Left ventricle myocardium inferior (tissue), 1 donor: ENCODE results near the gene RBMS1. TPM values are rescaled to one million over a fixed set of nuclear protein-coding genes. Genes with fewer than 3 reads are reported as not detected.
"Not testable (repeated sequence)": the region's sequence is repeated elsewhere in the genome, so short reads cannot be mapped to it uniquely, and the experiment has no call there.

ENCODE experiments used
- DNase-seq: peaks from one replicate; pipeline ENCODE4 v3.0.0-alpha.2; 2020
- H3K27ac ChIP-seq: fragments of 200-600 bp; replicated peaks from 2 replicates; pipeline ENCODE4 v1.8.0; 2021
- H3K27me3 ChIP-seq: fragments of 200-600 bp; 2 replicates; pipeline ENCODE4 v1.8.0; 2021; ENCODE audit warnings: low read depth
- H3K36me3 ChIP-seq: fragments of 200-600 bp; 2 replicates; pipeline ENCODE4 v1.8.0; 2021
- H3K4me1 ChIP-seq: fragments of 200-600 bp; 2 replicates; pipeline ENCODE4 v1.8.0; 2021
- H3K4me3 ChIP-seq: fragments of 200-600 bp; 2 replicates; pipeline ENCODE4 v1.8.0; 2021; ENCODE audit warnings: mild to moderate bottlenecking, moderate library complexity
- H3K9me3 ChIP-seq: fragments of 200-600 bp; replicated peaks from 2 replicates; pipeline ENCODE4 v1.8.0; 2021
- intact Hi-C: fragments of 100-400 bp; cut with micrococcal nuclease; formaldehyde crosslinking; loops from one replicate; pipeline ENCODE4 v1.11.0; 2022
- total RNA-seq: library from RNA; stranded (reverse); fragmentation: NEBNext Ultra II Directional; extraction: Animal tissue kit (Norgen Biotek cat#: 25700); gene quantifications from one replicate; pipeline ENCODE4 v1.2.1, GENCODE V29; 2021
- TF ChIP-seq, protein P1 (sequence below): fragments of 200-600 bp; IDR thresholded peaks from 2 replicates; pipeline ENCODE4 v1.8.0; 2021; ENCODE audit warnings: antibody characterized with exemption, mild to moderate bottlenecking, borderline replicate concordance
- donor health status: DM: no; HTN: yes; CAD: no; lungs with severe emphysema.

Gene RBMS1
- total RNA-seq, 1 donor from 2014 or later, result 56.2 TPM

DNA sequence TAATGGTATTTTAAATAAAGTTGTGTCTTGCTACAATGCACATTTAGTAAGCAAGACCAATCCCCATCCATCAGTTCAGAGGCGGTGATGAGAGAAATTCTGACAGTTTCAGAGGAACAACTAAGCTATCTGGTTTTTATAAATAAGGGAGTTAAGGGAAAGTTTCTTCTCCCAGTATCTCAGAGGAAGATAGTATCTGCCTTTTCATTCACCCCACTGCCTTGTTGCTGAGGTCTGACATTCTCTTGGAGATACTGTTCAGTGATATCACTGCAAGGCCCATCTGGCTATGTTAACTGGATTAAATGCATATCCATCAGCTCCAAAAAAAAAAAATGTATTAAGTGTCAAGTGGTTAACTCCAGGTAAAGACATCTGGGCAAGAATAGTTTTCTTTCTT lies 47.9 kb downstream of the RBMS1 start:
- Histone ChIP-seq H3K9me3 (peaks cover 8% of the 10 kb centered on the region), H3K27ac (no peak overlapping the region), H3K4me1 (peaks cover 41% of the 10 kb centered on the region), H3K27me3 (no peaks in the 10 kb centered on the region), H3K4me3 (no peak overlapping the region), H3K36me3 (no peaks in the 10 kb centered on the region)
- no peak for DNase-seq
- TF ChIP-seq, protein P1, sequence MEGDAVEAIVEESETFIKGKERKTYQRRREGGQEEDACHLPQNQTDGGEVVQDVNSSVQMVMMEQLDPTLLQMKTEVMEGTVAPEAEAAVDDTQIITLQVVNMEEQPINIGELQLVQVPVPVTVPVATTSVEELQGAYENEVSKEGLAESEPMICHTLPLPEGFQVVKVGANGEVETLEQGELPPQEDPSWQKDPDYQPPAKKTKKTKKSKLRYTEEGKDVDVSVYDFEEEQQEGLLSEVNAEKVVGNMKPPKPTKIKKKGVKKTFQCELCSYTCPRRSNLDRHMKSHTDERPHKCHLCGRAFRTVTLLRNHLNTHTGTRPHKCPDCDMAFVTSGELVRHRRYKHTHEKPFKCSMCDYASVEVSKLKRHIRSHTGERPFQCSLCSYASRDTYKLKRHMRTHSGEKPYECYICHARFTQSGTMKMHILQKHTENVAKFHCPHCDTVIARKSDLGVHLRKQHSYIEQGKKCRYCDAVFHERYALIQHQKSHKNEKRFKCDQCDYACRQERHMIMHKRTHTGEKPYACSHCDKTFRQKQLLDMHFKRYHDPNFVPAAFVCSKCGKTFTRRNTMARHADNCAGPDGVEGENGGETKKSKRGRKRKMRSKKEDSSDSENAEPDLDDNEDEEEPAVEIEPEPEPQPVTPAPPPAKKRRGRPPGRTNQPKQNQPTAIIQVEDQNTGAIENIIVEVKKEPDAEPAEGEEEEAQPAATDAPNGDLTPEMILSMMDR, result no peak
- intact Hi-C loops, result no loop called here

DNA sequence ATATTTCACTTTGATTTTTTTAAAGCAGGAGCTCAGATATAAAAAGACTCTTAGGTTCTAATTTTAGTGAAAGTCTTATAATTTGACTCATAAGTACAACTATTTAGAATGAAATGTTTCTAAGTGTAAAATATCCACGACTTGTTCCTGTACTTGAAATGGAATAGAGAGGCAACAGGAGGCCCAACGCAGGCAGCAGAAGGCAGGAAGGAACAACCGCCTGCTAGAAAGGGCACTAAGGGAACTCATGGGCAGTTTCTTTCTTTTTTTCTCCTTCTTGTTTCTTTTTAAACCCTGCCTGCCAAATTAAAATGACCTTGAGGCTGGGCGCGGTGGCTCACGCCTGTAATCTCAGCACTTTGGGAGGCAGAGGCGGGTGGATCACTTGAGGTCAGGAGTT lies 51.0 kb downstream of the RBMS1 start:
- Histone ChIP-seq H3K27me3 (no peaks in the 10 kb centered on the region), H3K36me3 (no peaks in the 10 kb centered on the region), H3K27ac (no peak overlapping the region), H3K4me3 (no peak overlapping the region), H3K9me3 (peaks cover 8% of the 10 kb centered on the region), H3K4me1 (peaks cover 35% of the 10 kb centered on the region)
- intact Hi-C loops, result no loop called here
- DNase-seq, result no peak
- TF ChIP-seq, protein P1, result no peak

DNA sequence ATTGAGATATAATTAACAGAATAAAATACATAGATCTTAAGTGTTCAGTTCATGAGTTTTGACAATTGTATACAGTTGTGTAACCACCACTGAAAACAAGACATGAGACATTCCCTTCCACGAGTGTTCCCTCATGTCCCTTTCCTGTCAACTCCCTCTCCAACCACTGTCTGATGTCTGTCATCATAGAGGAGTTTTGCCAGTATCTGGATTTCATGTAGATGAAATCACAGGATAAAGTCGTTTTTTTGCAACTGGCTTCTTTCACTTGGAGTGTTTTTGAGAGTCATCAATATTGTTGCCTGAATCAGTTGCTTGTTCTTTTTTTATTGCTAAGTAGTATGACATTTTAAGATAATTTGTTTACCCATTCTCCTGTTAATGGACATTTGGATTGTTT lies 52.7 kb downstream of the RBMS1 start:
- DNase-seq, result no peak
- intact Hi-C loops, result no loop called here
- H3K36me3 ChIP-seq, result no peaks in the 10 kb centered on the region
- no peaks in the 10 kb centered on the region for H3K27me3 ChIP-seq
- H3K4me3 ChIP-seq, result no peak overlapping the region
- peak overlapping the region; percentile 2 for H3K27ac ChIP-seq
- peaks cover 8% of the 10 kb centered on the region for H3K9me3 ChIP-seq
- TF ChIP-seq, protein P1, result no peak
- H3K4me1 ChIP-seq, result peaks cover 27% of the 10 kb centered on the region

DNA sequence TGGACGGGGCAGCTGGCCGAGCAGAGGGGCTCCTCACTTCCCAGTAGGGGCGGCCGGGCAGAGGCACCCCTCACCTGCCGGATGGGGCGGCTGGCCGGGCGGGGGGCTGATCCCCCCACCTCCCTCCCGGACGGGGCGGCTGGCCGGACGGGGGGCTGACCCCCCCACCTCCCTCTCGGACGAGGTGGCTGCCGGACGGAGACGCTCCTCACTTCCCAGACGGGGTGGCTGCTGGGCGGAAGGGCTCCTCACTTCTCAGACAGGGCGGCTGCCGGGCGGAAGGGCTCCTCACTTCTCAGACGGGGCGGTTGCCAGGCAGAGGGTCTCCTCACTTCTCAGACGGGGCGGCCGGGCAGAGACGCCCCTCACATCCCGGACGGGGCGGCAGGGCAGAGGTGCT lies 54.6 kb downstream of the RBMS1 start:
- H3K9me3 ChIP-seq, H3K36me3 ChIP-seq, DNase-seq, H3K4me3 ChIP-seq, H3K27me3 ChIP-seq, intact Hi-C loops, H3K27ac ChIP-seq: not testable (repeated sequence)
- H3K4me1 ChIP-seq, result peaks cover 34% of the 10 kb centered on the region

DNA sequence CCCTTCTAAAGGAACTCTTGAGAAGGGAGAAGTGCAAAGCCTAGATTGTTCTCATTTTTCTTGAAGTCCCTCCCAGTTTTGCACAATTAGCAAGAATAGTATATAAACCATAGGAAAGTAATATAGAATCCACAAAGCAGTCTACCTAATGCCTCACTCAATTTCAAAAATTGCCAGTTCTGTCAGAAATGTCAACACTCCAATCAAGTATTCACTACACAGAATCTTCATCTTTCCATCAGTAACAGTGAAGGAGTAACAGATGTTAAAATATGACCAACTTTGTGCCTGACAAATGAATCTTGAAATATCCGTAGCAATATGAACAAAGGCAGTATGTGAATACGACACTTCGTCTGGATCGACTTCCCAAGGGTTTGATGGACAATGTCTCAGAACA lies 56.3 kb downstream of the RBMS1 start:
- H3K9me3 ChIP-seq, result no peaks in the 10 kb centered on the region
- H3K27me3 ChIP-seq, result no peaks in the 10 kb centered on the region
- no peak overlapping the region for H3K27ac ChIP-seq
- no peaks in the 10 kb centered on the region for H3K36me3 ChIP-seq
- no peak for DNase-seq
- no peak overlapping the region for H3K4me3 ChIP-seq
- TF ChIP-seq, protein P1, result no peak
- intact Hi-C loops, result no loop called here
- H3K4me1 ChIP-seq, result peaks cover 47% of the 10 kb centered on the region

DNA sequence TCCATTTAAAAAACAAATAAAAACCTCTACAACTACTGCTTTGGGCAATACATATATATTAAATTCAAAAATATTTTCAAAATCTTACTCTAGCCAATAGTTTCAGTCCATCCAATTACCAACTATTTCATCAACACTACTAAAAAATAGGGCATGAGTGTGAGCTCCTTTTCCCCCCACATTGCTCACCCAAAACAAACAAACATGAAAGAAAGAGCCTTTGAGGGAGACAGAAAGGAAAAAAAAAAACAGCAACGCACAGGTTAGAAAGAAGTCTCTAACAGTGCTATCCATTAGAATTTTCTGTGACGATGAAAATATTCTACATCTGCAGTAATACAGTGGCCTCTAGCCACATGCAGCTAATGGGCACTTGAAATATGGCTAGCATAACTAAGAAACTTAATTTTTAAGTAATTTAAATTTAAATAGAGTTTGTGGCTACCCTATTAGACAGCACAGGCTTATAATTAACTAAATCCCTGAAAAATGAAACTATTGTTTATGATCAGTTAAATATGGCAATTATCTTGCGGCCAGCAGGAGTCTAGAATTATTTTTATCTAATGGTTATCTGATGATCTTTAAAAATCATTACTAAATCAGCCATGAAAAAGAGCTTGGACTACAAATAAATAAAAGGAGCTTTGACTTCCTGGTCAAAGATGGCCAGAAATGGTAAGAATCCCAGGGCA lies 59.2 kb downstream of the RBMS1 start:
- peak overlapping the region; percentile 14 for H3K27ac ChIP-seq
- H3K36me3 ChIP-seq, result peaks cover 16% of the 10 kb centered on the region
- TF ChIP-seq, protein P1, result no peak
- DNase-seq, result no peak
- H3K27me3 ChIP-seq, result no peaks in the 10 kb centered on the region
- H3K4me1 ChIP-seq, result peaks cover 34% of the 10 kb centered on the region
- H3K9me3 ChIP-seq, result peaks cover 10% of the 10 kb centered on the region
- intact Hi-C loops, result no loop called here
- no peak overlapping the region for H3K4me3 ChIP-seq
